Transverse colon (tissue), 4 donors: ENCODE results near the gene DIP2A. TPM values are rescaled to one million over a fixed set of nuclear protein-coding genes. Genes with fewer than 3 reads are reported as not detected.

Source experiments
- DNase-seq: peaks from one replicate; pipeline ENCODE4 v3.0.0-alpha.2; 2019
- H3K27ac ChIP-seq, 4 donors: fragments of 200-600 bp; sonication (generic); 2 replicates each; pipeline ENCODE4 v1.5.1; 2016 to 2018; ENCODE audit warnings: inconsistent platforms in 4 of 4
- H3K27me3 ChIP-seq: fragments of 200-600 bp; sonication (generic); 2 replicates; pipeline ENCODE4 v1.5.1; 2017; ENCODE audit warnings: inconsistent platforms
- H3K36me3 ChIP-seq, 4 donors: fragments of 200-600 bp; sonication (generic); 2 replicates each; pipeline ENCODE4 v1.5.1; 2017 to 2019; ENCODE audit warnings: inconsistent platforms in 4 of 4
- H3K4me1 ChIP-seq, 4 donors: fragments of 200-600 bp; sonication (generic); 2 replicates each; pipeline ENCODE4 v1.5.1; 2017 to 2020; ENCODE audit warnings: inconsistent platforms in 4 of 4
- H3K4me3 ChIP-seq, 4 donors: fragments of 200-600 bp; sonication (generic); 1 replicate in 1 of 4; 2 replicates in 3 of 4; pipeline versions ENCODE4 v1.5.1 to v1.6.1; 2017 to 2019; ENCODE audit warnings: inconsistent platforms in 4 of 4
- H3K9me3 ChIP-seq, 2 donors: fragments of 200-600 bp; sonication (generic); 2 replicates each; pipeline ENCODE4 v1.5.1; 2017 to 2019; ENCODE audit warnings: inconsistent platforms in 2 of 2
- EP300 ChIP-seq: sonication (generic); formaldehyde crosslinking; IDR thresholded peaks from one replicate; pipeline ENCODE4 v1.6.1; 2017; ENCODE audit warnings: antibody characterized with exemption, low read depth
- POLR2A ChIP-seq: fragments of 450-650 bp; IDR thresholded peaks from one replicate; pipeline ENCODE4 v1.6.1; 2016; ENCODE audit warnings: antibody characterized with exemption, mild to moderate bottlenecking, moderate library complexity
- POLR2AphosphoS5 ChIP-seq, 3 donors: sonication (generic); formaldehyde crosslinking; IDR thresholded peaks; one replicate each; pipeline ENCODE4 v1.6.1; 2016; ENCODE audit warnings: antibody characterized with exemption in 3 of 3
- WGBS, 2 donors: methylation state at CpG; one replicate each; pipeline ENCODE4 v1.1.5; 2018; ENCODE audit warnings: low coverage in 1 of 2; 5-methylcytosine and 5-hydroxymethylcytosine counted together
- in situ Hi-C, 4 donors: fragments of 200-750 bp; cut with MboI; loops; one replicate each; pipeline versions ENCODE4 v1.15.0 to v1.15.1; 2017; ENCODE audit warnings: low sequenced_read_pairs in 3 of 4, low pct_ligation_motif_present in 1 of 4, low pct_unique_long_range_greater_than_20kb in 1 of 4
- intact Hi-C: fragments of 100-400 bp; cut with DNase I; formaldehyde crosslinking; loops from one replicate; pipeline ENCODE4 v1.15.1; 2023; ENCODE audit warnings: low total_unique reads
- total RNA-seq, 4 donors: library from RNA; depleted of rRNA; stranded (reverse); fragments of >200 nt; gene quantifications; one replicate each; pipeline ENCODE4 v1.1.0, GENCODE V29; 2016
- TF ChIP-seq, protein P1 (sequence below), 5 experiments: fragments of 200-600 bp in 3 of 5; fragments of 450-650 bp in 2 of 5; sonication (generic) in 3 of 5; IDR thresholded peaks; 1 replicate in 2 of 5; 2 replicates in 3 of 5; pipeline ENCODE4 v1.5.1; 2016 to 2017; ENCODE audit warnings: antibody characterized with exemption in 5 of 5, inconsistent platforms in 3 of 5, mild to moderate bottlenecking in 2 of 5, moderate library complexity in 1 of 5

Gene DIP2A
- total RNA-seq, 4 donors from 2014 or later, result 68.8 to 121 (median 92.9) TPM

DNA sequence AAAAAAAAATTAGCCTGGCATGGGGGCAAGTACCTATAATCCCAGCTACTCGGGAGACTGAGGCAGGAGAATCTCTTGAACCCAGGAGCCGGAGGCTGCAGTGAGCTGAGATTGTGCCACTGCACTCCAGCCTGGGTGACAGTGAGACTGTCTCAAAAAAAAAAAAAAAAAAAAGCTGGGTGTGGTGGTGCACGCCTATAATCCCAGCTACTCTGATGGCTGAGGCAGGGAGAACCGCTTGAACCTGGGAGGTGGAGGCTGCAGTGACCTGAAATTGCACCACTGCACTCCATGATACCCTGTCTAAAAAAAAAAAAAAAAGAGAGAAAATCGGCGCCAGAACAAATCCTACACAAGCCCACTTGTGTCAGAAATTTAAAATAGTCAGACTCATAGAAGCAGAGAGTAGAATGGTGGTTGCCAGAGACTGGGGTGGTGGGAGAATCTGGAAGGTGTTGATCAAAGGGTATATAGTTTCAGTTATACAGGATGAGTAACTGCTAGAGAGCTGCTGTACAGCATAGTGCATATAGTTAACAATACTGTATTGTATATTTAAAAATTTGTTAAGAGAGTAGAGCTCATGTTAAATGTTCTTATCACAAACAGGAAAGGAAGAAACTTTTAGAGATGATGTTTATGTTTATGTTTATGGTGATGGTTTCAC lies 9.6 kb downstream of the DIP2A start:
- Histone ChIP-seq H3K9me3 (no peaks in the 10 kb centered on the region), H3K4me1 (peaks cover 0 to 14% (median 0%) of the 10 kb centered on the region in 4 donors), H3K27me3 (no peaks in the 10 kb centered on the region), H3K4me3 (no peak overlapping the region), H3K36me3 (no peaks in the 10 kb centered on the region), H3K27ac (no peak overlapping the region)
- 60 to 78% methylated on average over 4 to 6 of the region's 6 CpGs for WGBS, 2 donors
- TF ChIP-seq, protein P1, sequence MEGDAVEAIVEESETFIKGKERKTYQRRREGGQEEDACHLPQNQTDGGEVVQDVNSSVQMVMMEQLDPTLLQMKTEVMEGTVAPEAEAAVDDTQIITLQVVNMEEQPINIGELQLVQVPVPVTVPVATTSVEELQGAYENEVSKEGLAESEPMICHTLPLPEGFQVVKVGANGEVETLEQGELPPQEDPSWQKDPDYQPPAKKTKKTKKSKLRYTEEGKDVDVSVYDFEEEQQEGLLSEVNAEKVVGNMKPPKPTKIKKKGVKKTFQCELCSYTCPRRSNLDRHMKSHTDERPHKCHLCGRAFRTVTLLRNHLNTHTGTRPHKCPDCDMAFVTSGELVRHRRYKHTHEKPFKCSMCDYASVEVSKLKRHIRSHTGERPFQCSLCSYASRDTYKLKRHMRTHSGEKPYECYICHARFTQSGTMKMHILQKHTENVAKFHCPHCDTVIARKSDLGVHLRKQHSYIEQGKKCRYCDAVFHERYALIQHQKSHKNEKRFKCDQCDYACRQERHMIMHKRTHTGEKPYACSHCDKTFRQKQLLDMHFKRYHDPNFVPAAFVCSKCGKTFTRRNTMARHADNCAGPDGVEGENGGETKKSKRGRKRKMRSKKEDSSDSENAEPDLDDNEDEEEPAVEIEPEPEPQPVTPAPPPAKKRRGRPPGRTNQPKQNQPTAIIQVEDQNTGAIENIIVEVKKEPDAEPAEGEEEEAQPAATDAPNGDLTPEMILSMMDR (IDR thresholded peaks at IDR 0.05), result no peak
- in situ Hi-C loops (no loop called here), intact Hi-C loops (no loop called here)
- DNase-seq, result no peak

DNA sequence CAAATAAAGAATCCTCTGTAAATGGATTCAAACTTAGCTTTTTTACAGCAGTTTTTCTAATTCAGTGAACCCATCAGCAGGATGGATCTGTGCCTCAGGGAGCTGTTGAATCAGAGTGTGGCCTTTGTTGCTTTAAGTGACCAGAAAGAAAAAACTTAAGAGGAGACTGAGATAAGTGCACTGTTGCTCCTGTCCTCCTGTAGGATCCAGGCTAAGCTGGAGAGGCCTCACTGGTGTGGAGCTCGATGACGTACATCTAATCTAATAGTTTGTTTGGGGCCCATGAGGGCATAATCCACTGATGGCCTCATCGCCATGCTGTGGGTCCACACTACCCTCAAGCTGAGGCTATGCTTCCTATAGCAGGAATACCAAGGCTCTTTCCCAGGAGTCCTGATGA lies 10.6 kb downstream of the DIP2A start:
- no peaks in the 10 kb centered on the region for H3K9me3 ChIP-seq
- in situ Hi-C loops, result no loop called here
- no peaks in the 10 kb centered on the region for H3K27me3 ChIP-seq
- DNase-seq, result no peak
- TF ChIP-seq, protein P1 (IDR thresholded peaks at IDR 0.05), result no peak
- TF ChIP-seq POLR2AphosphoS5 (IDR thresholded peaks at IDR 0.05) (no peak), POLR2A (no peak), EP300 (no peak)
- 88% methylated on average over 3 of the region's 3 CpGs; no CpG with 5 or more reads in 1 of the 2 donors for WGBS, 2 donors
- no peaks in the 10 kb centered on the region for H3K36me3 ChIP-seq
- H3K4me1 ChIP-seq, result peaks cover 0 to 14% (median 0%) of the 10 kb centered on the region in 4 donors
- intact Hi-C loops, result no loop called here
- H3K4me3 ChIP-seq, result no peak overlapping the region
- no peak overlapping the region for H3K27ac ChIP-seq

DNA sequence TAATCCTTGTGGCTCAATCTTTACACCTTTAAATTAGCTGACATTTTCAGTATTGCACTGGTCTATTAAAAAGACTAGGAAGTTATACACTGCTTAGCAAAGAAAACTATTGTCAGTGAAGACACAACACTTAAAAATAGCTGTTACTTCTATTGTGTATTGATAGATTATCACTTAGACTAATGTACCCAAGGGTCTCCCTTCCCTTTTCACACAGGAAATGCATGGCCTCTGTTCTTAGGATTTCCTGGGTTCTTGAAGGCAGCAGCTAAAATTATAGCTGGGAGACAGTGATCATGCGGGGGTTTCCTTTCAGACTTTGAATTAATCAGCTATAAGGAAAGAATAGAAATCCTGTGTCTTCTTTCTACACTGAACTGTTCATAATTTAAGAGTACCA lies 12.8 kb downstream of the DIP2A start:
- no peak overlapping the region for H3K27ac ChIP-seq
- no peaks in the 10 kb centered on the region for H3K27me3 ChIP-seq
- TF ChIP-seq POLR2AphosphoS5 (IDR thresholded peaks at IDR 0.05), result no peak
- TF ChIP-seq, protein P1 (IDR thresholded peaks at IDR 0.05), result no peak
- TF ChIP-seq POLR2A, result no peak
- TF ChIP-seq EP300, result no peak
- no peak for DNase-seq
- in situ Hi-C loops, result no loop called here
- WGBS, 2 donors, result 83 to 100% methylated on average over 1 of the region's 1 CpG
- H3K4me3 ChIP-seq, result no peak overlapping the region
- H3K36me3 ChIP-seq, result no peaks in the 10 kb centered on the region
- H3K4me1 ChIP-seq, result peaks cover 0 to 14% (median 0%) of the 10 kb centered on the region in 4 donors
- intact Hi-C loops, result no loop called here
- H3K9me3 ChIP-seq, result no peaks in the 10 kb centered on the region

DNA sequence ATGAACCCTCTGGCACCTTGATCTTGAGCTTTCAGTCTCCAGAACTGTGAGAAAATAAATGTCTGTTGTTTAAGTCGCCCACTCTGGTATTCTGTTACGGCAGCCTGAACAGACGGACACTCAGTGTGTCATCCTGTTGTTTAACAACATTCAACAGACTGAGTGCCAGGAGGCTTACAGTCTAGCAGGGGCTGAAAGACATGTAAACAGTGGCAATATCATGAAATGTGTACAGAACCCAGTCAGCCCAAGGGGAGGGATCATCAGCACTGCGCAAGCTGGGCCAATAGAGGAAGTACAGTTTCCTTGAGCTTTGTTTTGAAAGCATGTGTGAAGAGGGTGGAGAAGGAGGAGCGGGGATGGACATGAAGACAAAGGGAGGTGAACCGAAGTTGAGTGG lies 13.6 kb downstream of the DIP2A start:
- no peaks in the 10 kb centered on the region for H3K27me3 ChIP-seq
- no peak for DNase-seq
- TF ChIP-seq POLR2AphosphoS5 (IDR thresholded peaks at IDR 0.05) (no peak), EP300 (no peak), POLR2A (no peak)
- TF ChIP-seq, protein P1 (IDR thresholded peaks at IDR 0.05), result no peak
- in situ Hi-C loops (no loop called here), intact Hi-C loops (no loop called here)
- peaks cover 0 to 14% (median 0%) of the 10 kb centered on the region in 4 donors for H3K4me1 ChIP-seq
- H3K9me3 ChIP-seq, result no peaks in the 10 kb centered on the region
- no peak overlapping the region for H3K4me3 ChIP-seq
- 72 to 74% methylated on average over 3 to 6 of the region's 6 CpGs for WGBS, 2 donors
- H3K27ac ChIP-seq, result no peak overlapping the region
- H3K36me3 ChIP-seq, result no peaks in the 10 kb centered on the region
